ENCODE results near the gene MRPL33. TPM values are rescaled to one million over a fixed set of nuclear protein-coding genes. Genes with fewer than 3 reads are reported as not detected.

Gene MRPL33
- total RNA-seq, 1 donor from 2014 or later: 27.4 TPM

DNA sequence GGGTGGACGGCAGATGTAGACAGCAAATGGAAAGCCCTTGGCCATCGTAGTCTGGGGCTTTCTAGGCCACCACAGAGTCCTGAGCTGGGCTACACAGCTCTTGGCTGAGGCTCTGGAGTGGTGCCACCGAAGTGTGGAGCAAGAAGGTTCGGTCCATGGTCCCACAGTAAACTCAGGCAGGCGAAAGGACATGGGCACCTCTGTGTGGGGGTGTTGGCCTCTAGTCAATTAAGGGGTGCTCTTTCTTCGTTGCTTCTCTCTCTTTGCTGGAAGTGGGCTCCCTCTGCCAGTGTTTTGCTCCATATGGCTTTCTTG, 34.7 kb upstream of the MRPL33 start:
- ChIA-PET CTCF (interaction anchor here (1.7 kb wide), 1 partner anchor 33 kb away, joined by 4 read pairs; no protein-coding TSS in a partner anchor), POLR2A (no interaction called here)
- H3K27me3 Mint-ChIP-seq: peaks cover 7% of the 10 kb centered on the region
- H3K4me1 Mint-ChIP-seq: peaks cover 3% of the 10 kb centered on the region
- no peak overlapping the region for H3K4me3 Mint-ChIP-seq
- H3K9me3 Mint-ChIP-seq: peaks cover 3% of the 10 kb centered on the region
- ATAC-seq (ENCODE audit: low read depth) (no peak), DNase-seq (no peak)
- no peak overlapping the region for H3K27ac Mint-ChIP-seq
- H3K36me3 Mint-ChIP-seq (ENCODE audit: low read depth): no peaks in the 10 kb centered on the region
- intact Hi-C loops (cut with micrococcal nuclease): no loop called here
- TF ChIP-seq, protein P1, sequence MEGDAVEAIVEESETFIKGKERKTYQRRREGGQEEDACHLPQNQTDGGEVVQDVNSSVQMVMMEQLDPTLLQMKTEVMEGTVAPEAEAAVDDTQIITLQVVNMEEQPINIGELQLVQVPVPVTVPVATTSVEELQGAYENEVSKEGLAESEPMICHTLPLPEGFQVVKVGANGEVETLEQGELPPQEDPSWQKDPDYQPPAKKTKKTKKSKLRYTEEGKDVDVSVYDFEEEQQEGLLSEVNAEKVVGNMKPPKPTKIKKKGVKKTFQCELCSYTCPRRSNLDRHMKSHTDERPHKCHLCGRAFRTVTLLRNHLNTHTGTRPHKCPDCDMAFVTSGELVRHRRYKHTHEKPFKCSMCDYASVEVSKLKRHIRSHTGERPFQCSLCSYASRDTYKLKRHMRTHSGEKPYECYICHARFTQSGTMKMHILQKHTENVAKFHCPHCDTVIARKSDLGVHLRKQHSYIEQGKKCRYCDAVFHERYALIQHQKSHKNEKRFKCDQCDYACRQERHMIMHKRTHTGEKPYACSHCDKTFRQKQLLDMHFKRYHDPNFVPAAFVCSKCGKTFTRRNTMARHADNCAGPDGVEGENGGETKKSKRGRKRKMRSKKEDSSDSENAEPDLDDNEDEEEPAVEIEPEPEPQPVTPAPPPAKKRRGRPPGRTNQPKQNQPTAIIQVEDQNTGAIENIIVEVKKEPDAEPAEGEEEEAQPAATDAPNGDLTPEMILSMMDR (IDR thresholded peaks at IDR 0.05): no peak

DNA sequence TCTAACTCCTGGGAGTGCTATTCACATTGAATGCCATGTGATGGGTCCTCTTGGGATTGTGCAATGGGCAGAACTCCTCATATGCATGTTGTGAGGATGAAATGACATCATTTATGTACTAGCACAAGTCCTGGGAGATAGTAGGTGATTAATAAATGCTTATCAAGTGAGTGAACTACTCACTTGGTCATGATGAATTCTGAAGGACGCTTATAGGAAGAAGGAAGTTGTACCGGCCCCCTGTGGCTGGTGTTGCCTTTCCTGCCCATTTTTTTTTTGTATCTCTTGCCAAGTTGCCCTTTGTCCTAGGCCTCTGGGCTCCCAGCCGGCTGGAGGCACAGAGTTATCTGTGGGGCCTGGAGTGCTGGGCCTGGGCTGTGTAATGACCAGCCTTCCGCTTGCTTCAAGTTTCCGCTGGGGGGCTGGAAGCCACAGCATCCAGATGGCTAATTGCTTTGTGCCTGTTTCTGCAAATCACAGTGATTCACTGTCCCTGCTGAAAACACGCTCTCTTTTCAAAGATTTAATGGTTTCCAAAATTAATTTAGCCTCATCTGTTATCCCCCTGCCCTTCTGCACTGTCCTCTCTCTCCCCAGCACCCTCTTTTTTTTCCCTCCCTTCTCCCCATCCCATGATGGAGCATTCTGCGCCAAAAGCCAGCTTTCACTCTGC, 33.7 kb upstream of the MRPL33 start:
- intact Hi-C loops (cut with micrococcal nuclease): no loop called here
- no peak for ATAC-seq (ENCODE audit: low read depth)
- no peak for DNase-seq
- ChIA-PET CTCF (no interaction called here), POLR2A (no interaction called here)
- Mint-ChIP-seq H3K4me3 (no peak overlapping the region), H3K9me3 (peaks cover 3% of the 10 kb centered on the region), H3K4me1 (peaks cover 3% of the 10 kb centered on the region), H3K36me3 (ENCODE audit: low read depth) (no peaks in the 10 kb centered on the region), H3K27me3 (peaks cover 10% of the 10 kb centered on the region), H3K27ac (no peak overlapping the region)
- TF ChIP-seq, protein P1 (IDR thresholded peaks at IDR 0.05): no peak

DNA sequence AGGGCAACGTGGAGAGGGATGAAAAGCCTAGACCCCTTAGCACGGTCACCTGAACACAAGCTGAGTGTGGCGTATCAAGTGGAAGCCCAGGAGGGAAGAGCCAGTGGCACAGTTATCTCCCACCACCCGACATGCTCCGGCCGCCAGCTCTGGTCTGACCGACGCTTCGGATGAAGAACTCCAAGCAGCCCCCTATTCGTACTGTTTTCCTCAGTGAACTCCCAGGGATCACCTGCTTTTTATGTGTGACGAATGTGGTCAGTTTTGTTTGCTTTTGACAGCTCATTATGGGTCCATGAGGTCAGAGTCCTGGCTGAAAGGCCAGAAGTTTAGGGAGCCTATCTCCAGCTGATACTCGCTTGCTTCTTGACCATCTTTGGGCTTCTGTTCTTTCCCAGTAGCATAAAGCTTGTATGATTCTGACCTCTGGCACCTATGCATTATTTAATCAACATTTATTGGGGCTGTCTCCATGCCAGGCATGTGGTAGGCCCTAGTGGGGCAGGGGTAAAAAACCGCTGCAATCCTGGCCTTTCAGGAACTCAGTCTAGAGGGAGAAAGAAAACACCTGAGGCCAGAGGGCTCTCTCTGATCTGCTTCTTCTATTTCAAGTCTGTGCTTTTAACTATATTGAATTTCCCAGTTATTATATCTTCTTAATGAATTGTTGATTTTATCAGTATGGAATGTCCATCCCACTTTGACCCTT, 33.0 kb upstream of the MRPL33 start:
- ATAC-seq (ENCODE audit: low read depth) (no peak), DNase-seq (no peak)
- no peak overlapping the region for H3K27ac Mint-ChIP-seq
- no peak overlapping the region for H3K4me3 Mint-ChIP-seq
- no peaks in the 10 kb centered on the region for H3K36me3 Mint-ChIP-seq (ENCODE audit: low read depth)
- peaks cover 3% of the 10 kb centered on the region for H3K4me1 Mint-ChIP-seq
- H3K27me3 Mint-ChIP-seq: peaks cover 11% of the 10 kb centered on the region
- peaks cover 3% of the 10 kb centered on the region for H3K9me3 Mint-ChIP-seq
- ChIA-PET POLR2A (no interaction called here), CTCF (no interaction called here)
- intact Hi-C loops (cut with micrococcal nuclease): no loop called here
- TF ChIP-seq, protein P1 (IDR thresholded peaks at IDR 0.05): no peak

DNA sequence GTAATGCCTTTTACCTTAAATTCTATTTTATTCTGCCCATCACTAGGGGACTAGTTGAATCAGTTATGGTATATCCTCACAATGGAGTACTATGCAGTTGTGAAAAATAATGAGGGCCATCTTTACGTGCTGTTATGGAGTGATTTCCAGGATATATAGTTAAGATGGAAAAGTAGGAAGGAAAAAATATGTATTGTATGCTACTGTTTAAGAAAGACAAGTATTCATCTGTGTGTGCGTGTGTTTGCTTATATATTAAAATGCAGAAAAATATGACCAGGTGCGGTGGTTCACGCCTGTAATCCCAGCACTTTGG, 32.5 kb upstream of the MRPL33 start:
- H3K27ac Mint-ChIP-seq: no peak overlapping the region
- CTCF ChIA-PET: no interaction called here

DNA sequence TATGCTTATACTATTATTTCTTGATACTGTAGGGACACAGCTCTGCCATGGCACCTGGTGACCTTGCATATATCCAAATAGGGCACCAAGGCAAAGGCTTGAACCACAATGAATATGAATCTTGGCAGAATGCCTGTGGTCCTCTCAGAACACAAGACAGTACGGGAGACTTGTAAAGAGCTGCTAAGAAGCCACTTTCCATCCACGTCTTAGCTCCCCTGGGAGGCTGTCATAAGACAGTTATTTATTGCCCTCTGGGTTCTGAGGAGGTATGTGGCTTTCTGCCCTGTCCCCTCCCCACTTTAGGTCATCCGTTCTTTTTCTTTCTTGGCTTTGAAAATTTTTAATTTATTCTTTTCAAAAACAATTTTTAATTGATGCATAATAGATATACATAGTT, 29.8 kb upstream of the MRPL33 start:
- Mint-ChIP-seq H3K4me3 (no peak overlapping the region), H3K4me1 (no peaks in the 10 kb centered on the region), H3K9me3 (peaks cover 6% of the 10 kb centered on the region), H3K36me3 (ENCODE audit: low read depth) (no peaks in the 10 kb centered on the region), H3K27ac (no peak overlapping the region), H3K27me3 (peaks cover 16% of the 10 kb centered on the region)
- ChIA-PET CTCF (no interaction called here), POLR2A (no interaction called here)
- DNase-seq (no peak), ATAC-seq (ENCODE audit: low read depth) (no peak)
- TF ChIP-seq, protein P1 (IDR thresholded peaks at IDR 0.05): no peak
- intact Hi-C loops (cut with micrococcal nuclease): no loop called here

More for the DNA sequence above, 32.5 kb upstream of the MRPL33 start:
- POLR2A ChIA-PET: no interaction called here
- no peak overlapping the region for H3K4me3 Mint-ChIP-seq
- peaks cover 3% of the 10 kb centered on the region for H3K4me1 Mint-ChIP-seq
- intact Hi-C loops (cut with micrococcal nuclease): no loop called here
- H3K27me3 Mint-ChIP-seq: peaks cover 11% of the 10 kb centered on the region
- no peaks in the 10 kb centered on the region for H3K36me3 Mint-ChIP-seq (ENCODE audit: low read depth)
- ATAC-seq (ENCODE audit: low read depth): no peak
- H3K9me3 Mint-ChIP-seq: peaks cover 3% of the 10 kb centered on the region
- TF ChIP-seq, protein P1 (IDR thresholded peaks at IDR 0.05): no peak
- no peak for DNase-seq
